SH-SY5Y (cell line): ENCODE data around the gene FIZ1.

ENCODE experiments used
- GATA2 ChIP-seq: IDR thresholded peaks from 2 replicates; pipeline ENCODE4 v1.6.1; 2011; ENCODE audit warnings: mild to moderate bottlenecking, low read depth, low read length
- GATA3 ChIP-seq: IDR thresholded peaks from 2 replicates; pipeline ENCODE4 v1.6.1; 2011; ENCODE audit warnings: low read depth, mild to moderate bottlenecking, low read length, moderate library complexity

Gene FIZ1

DNA sequence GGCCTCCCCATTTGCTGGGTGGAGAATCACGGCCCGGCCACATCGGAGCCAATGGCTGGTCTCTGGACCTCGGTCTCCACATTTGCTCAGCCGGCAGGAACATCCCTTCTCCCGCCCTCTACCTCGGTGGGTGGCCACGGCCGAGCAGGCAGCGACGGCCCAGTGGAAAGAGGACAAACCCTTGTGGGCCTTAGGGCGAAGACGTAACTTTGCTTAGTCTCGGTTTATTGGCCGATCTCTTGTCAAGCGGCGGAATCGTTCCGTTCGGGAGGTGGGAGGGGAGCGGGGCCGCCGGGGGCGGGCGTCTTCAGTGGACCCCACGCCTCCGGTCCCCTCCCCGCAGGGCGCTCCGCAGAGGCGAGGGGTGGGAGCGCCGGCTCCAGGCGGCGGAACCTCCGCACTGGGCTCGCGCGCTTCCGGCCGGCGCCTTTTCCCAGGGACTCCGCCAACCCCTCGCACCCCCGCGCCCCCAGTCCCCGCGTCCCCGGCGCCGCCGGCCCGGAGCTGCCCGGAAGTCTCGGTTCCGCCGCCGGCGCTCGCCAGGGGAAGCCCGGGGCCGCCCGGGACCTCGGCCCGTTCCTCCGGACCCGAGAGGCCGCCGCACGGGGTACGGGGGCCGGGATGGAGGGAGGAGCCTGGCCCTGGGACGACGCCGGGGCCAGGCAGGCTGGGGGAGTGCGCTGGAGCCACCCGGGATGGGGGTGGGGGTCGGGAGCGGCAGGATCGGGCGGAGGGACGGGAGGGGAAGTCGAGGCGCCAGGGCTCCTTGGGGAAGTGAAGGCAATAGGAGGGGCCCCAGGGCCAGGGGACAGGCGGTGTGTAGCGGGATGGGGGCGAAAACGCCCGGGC lies 41.5 kb upstream of the FIZ1 start, which contains the start of gene ZNF580:
TSS of gene ZNF580 (plus strand) at position 426 of the 849 bp plus-strand sequence. CDS start 1,507 bp downstream, outside the sequence.
- TF ChIP-seq GATA3 (no peak), GATA2 (no peak)

DNA sequence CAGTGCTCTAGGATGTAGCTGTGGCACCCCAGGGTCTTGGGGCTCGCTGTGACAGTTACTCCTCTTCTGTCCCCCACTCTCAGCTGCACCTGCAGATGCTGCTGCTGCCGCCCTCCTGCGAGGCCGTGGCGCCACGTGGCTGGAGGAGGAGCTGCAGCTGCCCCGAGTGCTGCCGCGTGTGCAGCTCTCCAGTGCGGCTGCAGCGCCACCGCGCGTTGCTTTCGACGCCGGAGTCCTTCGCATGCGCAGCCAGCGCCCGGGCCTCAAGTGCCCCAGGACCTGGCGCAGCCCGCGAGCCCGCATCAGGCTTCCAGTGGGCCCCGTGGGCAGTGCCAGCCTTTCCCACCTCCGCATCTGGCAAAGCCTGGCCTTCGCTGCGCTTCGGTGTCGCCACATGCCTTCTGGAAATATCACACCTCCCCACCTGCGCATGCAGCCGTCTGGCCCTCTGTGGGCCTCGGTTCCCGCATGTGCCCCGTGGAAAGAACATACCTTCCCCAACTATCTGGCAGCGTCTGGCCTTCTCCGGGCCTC lies 40.8 kb upstream of the FIZ1 start:
- no peak for TF ChIP-seq GATA2
- TF ChIP-seq GATA3: no peak

DNA sequence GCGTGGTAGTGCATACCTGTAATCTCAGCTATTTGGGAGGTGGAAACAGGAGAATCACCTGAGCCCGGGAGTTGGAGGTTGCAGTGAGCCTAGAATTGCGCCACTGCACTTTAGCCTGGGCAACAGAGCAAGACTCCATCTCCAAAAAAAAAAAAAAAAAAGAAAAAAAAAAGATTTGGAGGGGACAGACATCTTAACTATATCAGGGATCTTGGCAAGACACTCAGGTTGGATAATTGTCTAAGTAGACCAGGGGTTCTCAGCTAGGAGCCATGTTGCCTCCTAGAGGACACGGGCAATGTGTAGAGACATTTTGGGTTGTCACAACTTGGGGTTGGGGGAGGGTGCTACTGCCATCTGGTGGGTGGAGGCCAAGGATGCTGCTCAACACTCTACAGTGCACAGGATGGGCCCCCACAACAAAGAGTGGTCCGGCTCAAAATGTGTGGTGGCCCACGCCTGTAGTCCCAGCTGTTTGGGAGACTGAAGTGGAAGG lies 39.6 kb upstream of the FIZ1 start:
- TF ChIP-seq GATA2 (no peak), GATA3 (no peak)

DNA sequence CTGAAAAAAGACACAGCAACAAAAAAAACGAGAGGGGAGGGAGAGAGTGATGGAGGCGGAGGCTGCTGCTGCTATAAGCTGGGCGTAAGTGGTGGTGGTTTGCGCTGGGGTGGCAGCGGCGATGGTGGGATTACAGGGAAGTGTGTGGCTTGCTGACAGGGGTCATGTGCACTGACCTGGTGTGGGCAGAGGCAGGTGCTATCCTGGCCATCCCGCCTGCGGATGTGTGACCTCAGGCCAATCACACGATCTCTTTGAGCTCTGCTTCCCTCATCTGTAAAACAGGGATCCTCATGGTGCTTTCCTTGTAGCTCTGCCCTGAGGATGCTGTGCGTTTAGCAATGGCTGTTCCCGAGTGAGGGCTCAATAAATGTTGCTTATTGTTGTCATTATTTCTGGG lies 38.2 kb upstream of the FIZ1 start:
- TF ChIP-seq GATA2: no peak
- TF ChIP-seq GATA3: no peak

DNA sequence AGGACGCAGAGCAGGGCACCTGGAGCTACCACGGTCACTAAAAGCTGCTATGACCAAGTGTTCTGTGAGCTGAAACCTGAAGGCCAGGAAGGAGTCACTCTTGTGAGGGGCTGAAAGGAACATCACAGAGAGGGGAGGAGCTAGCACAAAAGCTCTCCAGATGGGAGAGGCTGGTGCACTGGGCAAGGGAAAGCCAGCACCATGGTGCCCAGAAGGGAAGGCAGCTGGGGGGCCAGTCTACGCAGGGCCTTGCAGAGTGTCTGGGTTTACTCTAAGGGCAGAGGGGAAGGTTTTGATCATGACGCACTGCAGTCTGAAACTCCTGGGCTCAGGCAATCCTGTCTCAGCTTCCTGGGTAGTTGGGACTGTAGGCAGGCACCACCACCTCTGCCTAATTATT lies 37.4 kb upstream of the FIZ1 start:
- TF ChIP-seq GATA3 (no peak), GATA2 (no peak)

DNA sequence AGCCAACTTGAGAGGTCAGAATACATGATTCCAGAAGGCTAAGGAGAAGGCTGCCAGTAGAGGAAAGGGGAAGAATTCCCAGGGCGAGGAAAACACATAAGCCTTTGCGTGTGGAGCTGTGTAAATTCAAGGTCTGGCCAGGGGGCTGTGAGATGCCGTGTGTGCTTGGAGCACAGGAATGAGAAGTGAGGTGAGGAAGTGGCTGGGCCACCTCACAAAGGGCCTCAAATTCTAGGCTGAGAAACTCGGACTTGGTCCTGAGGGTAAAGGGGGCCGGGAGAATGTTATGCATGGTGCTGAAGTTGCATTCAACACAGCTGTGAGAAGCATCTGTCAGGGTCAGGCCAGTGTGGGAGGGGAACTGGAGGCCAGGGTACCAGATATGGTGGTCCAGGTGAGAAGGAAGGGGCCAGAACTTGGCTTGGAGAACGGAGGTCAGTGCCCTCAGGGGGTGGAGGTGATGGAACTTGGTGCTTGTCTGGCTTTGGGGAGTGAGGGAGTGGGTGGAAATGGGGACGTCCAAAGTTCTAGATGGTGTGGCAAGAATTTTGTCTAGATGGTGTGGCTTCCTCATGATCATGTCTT lies 36.6 kb upstream of the FIZ1 start:
- TF ChIP-seq GATA2: no peak
- no peak for TF ChIP-seq GATA3

DNA sequence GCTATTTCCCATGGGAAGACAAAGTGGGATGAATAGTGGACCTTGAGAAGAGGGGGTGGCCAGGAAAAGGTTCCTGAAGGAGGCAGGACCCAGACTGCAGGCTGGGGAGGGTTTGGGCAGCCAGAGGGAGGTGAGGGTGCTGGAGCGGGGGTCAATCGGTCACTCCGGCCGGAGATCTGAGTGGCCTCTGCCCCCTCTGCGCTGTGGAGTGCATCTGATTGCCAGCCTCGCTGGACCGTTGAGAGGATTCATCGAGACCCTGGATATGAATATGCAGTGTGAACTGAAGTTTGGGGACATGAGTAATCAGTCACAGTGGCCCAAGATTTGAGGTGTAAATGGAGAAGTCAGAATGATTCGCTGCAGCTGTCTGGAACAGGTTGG lies 36.0 kb upstream of the FIZ1 start:
- TF ChIP-seq GATA3 (no peak), GATA2 (no peak)

DNA sequence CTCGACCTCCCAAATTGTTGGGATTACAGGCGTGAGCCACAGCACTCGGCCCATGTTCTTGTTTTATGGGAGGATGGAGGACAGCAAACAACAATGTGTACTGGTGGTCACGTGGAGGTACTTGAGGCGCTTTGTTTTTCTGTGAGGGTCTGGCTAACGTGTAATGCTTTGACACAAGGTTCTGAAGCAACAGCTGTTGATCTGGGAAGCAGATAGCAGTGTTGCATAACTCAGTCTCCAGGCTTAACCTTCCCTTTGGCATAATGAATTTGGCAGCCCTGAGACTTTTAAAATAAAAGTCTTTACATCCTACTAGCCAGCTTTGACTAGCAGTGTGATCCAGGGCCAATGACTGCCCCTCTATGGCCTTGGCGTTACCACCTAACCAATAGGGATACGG lies 34.5 kb upstream of the FIZ1 start:
- TF ChIP-seq GATA2 (no peak; the same call in 1 of the 2 replicates), GATA3 (no peak)

DNA sequence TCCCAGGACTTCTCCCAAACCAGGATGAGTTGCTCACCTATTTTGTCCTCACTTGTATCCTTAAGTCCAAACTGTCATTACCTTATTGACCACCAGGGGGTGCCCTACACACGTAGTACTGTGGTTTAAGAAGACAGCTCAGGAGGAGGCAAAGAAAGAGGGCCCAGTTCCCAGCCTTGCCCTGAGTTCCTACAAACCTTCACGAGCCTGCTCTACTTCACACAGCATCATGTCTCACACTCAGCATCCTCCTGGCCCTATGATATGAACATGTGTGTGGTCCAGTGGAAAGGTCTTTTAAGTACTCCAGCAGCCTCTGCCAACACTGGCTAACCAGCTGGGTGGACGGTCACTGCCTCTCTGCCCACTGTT lies 33.1 kb upstream of the FIZ1 start:
- TF ChIP-seq GATA2 (no peak), GATA3 (no peak)

DNA sequence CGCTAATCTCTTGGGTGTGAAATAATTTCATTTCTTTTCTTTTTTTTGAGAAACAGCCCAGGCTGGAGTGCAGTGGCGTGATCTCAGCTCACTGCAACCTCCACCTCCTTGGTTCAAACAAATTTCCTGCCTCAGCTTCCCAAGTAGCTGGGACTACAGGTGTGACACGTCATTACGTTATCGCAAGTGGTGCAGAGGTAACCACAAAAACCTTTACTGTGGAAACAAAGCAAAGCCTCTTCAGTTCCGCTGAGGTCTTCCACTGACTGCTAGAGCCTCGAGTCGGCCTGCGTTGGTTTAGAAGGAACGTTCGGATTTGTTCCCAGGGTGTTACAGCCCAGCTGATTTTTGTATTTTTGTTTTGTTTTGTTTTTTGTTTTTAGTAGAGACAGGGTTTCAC lies 27.0 kb upstream of the FIZ1 start:
- TF ChIP-seq GATA2 (no peak), GATA3 (no peak)

DNA sequence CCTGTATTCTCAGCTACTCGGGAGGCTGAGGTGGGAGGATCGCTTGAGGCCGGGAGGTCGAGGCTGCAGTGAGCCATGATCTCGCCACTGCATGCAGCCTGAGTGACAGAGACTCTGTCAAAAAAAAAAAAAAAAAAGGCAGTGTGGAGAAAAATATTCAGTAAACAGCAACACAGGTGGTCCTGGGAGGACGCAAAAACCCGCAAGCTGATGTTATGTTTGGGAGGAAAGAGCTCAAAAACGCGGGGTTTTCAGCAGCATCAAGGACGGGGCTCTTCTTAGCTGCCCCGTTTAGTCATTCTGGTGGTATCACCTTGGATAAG lies 25.6 kb upstream of the FIZ1 start:
- no peak for TF ChIP-seq GATA3
- TF ChIP-seq GATA2: no peak

DNA sequence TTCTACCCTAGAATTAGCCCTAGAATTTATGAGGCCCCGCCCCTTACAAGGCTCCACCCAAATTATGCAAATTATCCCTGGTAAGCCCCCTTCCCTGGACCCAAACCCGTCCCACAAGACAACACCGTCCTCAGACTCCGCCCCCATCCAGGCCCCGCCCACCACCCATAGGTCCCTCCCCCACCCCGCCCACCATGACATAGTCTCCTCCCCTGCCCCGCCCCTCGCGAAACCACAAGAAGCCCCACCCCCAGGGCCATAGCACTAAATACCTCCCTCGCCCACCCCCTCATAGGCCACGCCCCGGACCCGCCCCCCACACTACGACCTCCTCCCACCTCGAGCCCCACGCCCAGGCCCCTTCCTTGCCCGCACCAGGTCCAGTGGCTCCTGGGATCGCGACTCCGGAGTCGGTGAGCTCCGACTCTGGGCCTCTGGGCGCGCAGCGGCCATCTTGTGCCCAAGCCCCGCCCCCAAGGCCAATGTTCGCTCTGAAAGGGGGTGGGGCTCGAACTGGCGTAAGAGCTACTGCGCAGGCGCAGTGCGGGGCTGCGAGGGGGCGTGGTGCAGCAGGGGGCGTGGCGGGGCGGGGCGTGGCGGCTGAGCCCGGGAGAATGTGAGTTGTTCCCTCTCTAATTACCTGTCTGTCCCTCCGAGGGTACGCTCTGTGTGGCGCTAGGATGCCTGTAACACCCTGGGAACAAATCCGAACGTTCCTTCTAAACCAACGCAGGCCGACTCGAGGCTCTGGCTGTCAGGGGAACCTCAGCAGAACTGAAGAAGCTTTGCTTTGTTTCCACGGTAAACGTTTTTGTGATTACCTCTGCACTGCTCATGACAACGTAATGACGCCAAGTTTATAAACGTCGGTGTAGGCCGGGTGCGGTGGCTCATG lies 25.0 kb upstream of the FIZ1 start, which contains the start of gene ZNF784:
TSS of gene ZNF784 (minus strand) at position 458 of the 895 bp plus-strand sequence. CDS start at position 453, 5 bp downstream.
- TF ChIP-seq GATA3 (no peak), GATA2 (no peak)

DNA sequence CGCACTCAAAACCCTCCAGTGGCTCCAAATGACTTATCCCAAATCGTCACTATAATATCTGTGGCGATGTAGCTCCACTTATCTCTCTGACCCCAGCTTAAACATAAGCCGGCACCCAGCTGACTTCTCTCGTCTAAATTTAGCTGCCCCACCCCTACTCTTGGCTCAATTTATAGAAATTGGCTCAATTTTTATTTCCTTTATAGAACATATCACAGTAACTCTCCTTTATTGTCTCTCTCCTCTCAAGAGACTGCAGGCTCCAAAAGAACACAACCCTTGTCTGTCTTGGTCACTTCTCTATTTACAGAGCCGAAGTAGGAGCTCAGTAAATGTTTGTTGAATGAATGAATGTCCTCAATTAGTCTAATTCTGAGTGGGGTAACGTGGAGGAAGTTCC lies 24.2 kb upstream of the FIZ1 start:
- TF ChIP-seq GATA2: no peak

DNA sequence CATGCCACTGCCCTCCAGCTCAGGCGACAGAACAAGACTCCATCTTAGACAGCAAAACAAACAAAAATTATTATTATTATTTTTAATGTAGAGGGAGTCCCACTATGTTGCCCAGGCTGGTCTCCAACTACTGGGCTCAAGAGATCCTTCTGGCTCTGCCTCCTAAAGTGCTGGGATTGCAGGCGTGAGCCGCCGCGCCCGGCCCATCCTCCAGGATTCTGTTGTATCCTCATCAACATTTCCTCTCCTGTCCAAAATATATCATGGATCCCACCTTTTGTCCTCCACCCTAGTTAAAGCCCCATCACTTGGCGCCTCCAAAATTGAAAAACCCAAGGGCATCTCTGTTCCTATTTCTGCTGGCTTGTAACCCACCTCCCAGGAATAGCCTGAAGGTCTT lies 23.8 kb upstream of the FIZ1 start:
- no peak for TF ChIP-seq GATA2
- TF ChIP-seq GATA3: no peak
